ENCODE results near the gene HTT. TPM values are rescaled to one million over a fixed set of nuclear protein-coding genes. Genes with fewer than 3 reads are reported as not detected.

HTT gene
- total and polyA plus RNA-seq, 2 of the 8 experiments (the other 6 are each of a cell fraction or from before 2014, with no cell fraction given), result 24.0 to 71.0 TPM

- TF ChIP-seq CHD7 (IDR thresholded peaks at IDR 0.05; ENCODE audit: insufficient replicate concordance, low read length) (no peak), SIN3A (conservative IDR thresholded peaks at IDR 0.05 in 1 of 2, IDR thresholded peaks at IDR 0.05 in 1 of 2; ENCODE audit: low read depth in 1 of 2, low read length in 2 of 2) (no peak), BCL11A (IDR thresholded peaks at IDR 0.05; ENCODE audit: low read depth in 2 of 2, low read length in 2 of 2) (no peak), SIX5 (IDR thresholded peaks at IDR 0.05; ENCODE audit: low read depth, low read length) (no peak)
Observed at GRCh38 chr4:3114377-3114776, 39.9 kb downstream of the HTT start (continued).
